LHCN-M2 (cell line): Measurements from ENCODE around the gene FAM83E. TPM values are rescaled to one million over a fixed set of nuclear protein-coding genes. Genes with fewer than 3 reads are reported as not detected.
"Not testable (repeated sequence)": the region's sequence is repeated elsewhere in the genome, so short reads cannot be mapped to it uniquely, and the experiment has no call there.

Source experiments
- DNase-seq: peaks from one replicate; pipeline ENCODE4 v3.0.0-alpha.2; 2012; ENCODE audit warnings: low read depth
- total RNA-seq: library from RNA; depleted of rRNA; stranded (reverse); fragments of >200 nt; gene quantifications from 2 replicates; pipeline ENCODE4 v1.2.3, GENCODE V29; 2014; rRNA removed

Gene FAM83E
- total RNA-seq, 1 experiment from 2014 or later: not detected

DNA sequence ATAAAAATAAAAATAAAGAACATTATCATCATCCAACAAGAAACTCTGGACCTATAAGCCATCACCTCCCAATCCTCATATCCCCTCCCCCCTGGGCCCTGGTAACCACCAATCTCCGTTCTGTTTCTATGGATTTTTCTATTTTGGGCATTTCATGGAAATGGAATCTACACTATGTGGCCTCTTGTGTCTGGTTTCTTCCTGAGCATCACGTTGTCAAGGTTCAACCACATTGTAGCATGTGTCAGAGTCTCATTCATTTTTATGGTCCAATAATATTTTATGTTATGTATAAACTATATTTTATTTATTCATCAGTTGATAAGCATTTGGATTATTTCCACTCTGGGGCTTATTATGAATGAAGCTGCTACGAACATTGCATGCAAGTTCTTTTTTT lies 36.0 kb downstream of the FAM83E start:
- DNase-seq: peak; percentile 10

DNA sequence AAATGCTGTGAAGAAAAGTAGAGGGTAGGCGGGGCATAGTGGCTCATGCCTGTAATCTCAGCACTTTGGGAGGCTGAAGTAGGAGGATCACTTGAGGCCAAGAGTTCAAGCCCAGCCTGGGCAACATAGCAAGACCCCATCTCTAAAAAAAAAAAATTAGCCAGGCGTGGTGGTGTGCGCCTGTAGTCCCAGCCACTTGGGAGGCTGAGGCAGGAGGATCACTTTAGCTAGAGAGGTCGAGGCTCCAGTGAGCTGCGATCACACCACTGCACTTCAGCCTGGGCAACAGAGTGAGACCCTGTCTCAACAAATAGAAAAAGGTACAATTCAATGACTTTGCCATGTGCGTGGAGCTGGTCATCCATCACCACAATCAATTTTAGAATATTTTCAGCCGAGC lies 37.0 kb downstream of the FAM83E start:
- DNase-seq: not testable (repeated sequence)

DNA sequence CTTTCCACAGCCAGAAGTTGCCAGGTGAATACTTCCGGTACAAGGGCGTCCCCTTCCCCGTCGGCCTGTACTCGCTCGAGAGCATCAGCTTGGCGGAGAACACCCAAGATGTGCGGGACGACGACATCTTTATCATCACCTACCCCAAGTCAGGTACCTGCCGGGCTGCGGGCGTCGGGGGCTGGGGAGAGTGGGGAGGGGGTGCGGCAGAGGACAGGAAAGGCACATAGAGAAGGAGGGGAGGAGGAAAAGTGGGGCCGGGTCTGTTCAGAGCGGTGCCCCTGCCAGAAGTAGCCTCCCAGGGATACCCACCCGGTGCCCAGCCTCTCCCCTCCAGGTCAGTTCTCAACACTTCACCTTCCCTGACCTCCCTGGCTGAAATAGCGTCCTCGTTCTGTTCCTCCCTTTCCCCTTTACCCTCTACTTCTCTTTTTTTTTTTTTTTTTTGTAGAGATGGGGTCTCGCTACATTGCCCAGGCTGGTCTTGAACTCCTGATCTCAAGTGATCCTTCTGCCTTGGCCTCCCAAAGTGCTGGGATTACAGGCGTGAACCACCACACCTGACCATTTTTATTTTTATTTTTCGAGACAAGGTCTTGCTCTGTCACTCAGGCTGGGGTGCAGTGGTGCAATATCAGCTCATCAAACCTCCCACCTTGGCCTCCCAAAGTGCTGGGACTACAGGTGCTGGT lies 38.8 kb downstream of the FAM83E start:
- no peak for DNase-seq

DNA sequence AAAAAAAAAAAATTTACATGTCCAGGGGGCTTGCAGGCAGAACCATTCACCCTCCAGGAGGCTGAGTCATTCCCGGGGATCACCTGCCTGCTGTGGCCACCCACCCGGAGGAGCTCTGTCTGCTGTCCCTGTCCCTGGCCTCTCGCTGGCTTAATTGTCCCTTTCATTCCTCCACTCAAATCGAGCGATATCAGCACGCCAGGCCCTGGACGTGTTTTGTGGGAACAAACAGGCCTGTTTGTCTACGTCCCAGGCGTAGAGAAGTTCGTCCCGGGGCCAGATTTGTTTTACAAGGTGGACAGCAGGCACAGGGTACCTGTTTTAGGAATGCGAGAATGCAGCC lies 41.7 kb downstream of the FAM83E start:
- no peak for DNase-seq

DNA sequence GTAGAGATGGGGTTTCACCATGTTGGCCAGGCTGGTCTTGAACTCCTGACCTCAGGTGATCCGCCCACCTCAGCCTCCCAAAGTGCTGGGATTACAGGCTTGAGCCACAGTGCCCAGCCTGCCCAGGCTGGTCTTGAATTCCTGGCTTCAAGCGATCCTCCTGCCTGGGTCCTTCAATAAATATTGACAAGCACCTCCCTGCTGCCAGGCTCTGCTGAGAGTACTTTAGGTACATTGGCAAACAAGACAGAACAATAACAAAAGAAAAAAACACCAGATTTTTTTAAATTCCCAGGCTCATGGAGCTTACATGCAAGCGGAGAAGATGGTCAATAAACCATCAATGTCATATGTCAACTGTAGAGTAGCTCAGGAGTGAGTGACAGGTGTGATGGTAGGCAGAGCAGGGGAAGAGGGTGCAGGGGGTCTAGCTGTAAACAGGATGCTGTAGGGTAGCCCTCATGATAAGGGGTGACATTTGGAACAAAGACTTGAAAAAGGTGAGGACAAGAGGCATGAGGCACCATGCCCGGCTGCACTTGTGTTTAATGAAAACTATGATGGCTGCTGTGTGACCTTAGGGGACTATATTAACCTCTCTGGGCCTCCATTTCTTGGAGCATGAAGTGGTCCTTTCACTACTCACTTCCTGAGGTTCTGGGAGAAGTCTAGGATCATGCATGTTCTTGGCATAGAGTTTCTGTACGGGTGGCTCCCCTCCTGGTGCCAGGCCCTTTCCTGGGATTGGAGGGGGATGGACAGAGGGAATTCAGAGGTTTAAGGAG lies 43.3 kb downstream of the FAM83E start:
- no peak for DNase-seq

DNA sequence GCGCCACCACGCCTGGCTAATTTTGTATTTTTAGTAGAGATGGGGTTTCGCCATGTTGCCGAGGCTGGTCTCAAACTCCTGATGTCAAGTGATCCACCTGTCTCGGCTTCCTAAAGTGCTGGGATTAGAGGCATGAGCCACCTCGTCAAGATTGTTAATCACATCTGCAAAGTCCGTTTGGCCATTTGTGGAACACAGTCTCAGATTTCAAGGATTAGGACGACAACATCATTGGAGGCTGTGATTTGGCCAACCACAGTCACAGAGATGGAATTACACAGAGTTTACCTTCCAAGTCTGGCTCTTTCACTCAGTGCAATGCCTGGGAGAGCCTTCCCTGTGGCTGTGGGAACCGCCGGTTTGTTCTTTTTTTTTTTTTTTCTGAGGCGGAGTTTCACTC lies 45.1 kb downstream of the FAM83E start:
- peak; percentile 26 for DNase-seq

DNA sequence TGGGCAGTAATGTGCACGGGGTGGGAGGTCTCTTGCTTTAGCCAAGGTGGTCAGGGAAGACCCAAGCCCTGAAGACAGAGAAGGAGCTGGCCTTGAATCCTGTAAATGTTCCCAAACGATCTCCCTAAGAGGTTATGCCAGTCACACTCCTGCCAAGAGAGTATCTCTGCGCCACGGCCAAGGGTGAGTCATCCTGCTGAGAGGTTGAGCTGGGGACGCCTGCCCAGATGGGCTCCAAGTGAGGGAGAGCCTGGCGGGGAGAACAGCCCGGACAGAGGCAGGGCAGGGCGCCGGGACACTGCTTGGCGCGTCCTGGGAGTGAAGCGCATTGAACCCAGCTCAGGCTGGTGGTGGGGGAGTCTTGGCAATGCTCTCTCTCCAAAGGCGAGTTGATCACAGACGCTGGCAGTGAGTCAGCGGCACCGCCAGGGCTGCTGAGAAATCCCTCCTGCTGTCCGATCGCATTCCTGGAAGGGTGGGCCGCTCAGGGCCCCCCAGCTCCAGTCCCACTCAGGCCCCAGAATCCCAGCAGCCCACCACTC lies 46.5 kb downstream of the FAM83E start:
- peak; percentile 89 for DNase-seq

DNA sequence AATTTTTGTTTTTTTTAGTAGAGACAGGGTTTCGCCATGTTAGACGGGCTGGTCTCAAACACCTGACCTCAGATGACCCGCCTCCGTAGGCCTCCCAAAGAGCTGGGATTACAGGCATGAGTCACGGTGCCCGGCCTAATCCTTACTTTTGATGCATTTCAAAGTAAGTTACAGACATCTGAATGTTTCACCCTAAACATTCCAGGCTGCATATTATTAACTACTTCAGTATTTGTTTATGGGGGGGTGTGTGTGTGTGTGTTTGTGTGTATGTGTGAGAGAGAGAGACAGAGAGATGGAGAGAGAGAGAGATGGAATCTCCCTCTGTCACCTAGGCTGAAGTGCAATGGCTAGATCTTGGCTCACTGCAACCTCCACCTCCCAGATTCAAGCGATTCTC lies 49.8 kb downstream of the FAM83E start:
- DNase-seq: peak; percentile 53

Other genes starting within 250 kb of the FAM83E start
- gene KDELR1, start 223.5 kb downstream of the FAM83E start, total RNA-seq: 115 and 121 TPM in 2 replicates
- not detected in 2 replicates for gene GRIN2D, start 221.4 kb downstream of the FAM83E start, total RNA-seq
- gene GRWD1, start 169.1 kb downstream of the FAM83E start, total RNA-seq: 66.9 and 70.5 TPM in 2 replicates
- 0.52 and 0.71 TPM in 2 replicates for gene KCNJ14, start 159.5 kb downstream of the FAM83E start, total RNA-seq
- 37.7 and 61.0 TPM in 2 replicates for gene CYTH2, start 145.7 kb downstream of the FAM83E start, total RNA-seq
- gene LMTK3, start 103.2 kb downstream of the FAM83E start, total RNA-seq: 0.06 and 0.13 TPM in 2 replicates
- gene SULT2B1, start 62.9 kb downstream of the FAM83E start, total RNA-seq: not detected in 2 replicates
- gene SPACA4, start 8.3 kb downstream of the FAM83E start, total RNA-seq: not detected in 2 replicates
- gene RPL18, start 4.1 kb upstream of the FAM83E start, total RNA-seq: 1,651 and 2,205 TPM in 2 replicates
- 13.3 and 16.2 TPM in 2 replicates for gene SPHK2, start 4.4 kb upstream of the FAM83E start, total RNA-seq
- 2.9 and 4.8 TPM in 2 replicates for gene DBP, start 22.3 kb upstream of the FAM83E start, total RNA-seq
- 0.83 and 2.4 TPM in 2 replicates for gene CA11, start 31.1 kb upstream of the FAM83E start, total RNA-seq
- gene NTN5, start 57.9 kb upstream of the FAM83E start, total RNA-seq: not detected in 2 replicates
- not detected in 2 replicates for gene FUT2, start 80.9 kb upstream of the FAM83E start, total RNA-seq
- 2.4 and 3.5 TPM in 2 replicates for gene MAMSTR, start 104.6 kb upstream of the FAM83E start, total RNA-seq
- 0.11 and 0.26 TPM in 2 replicates for gene RASIP1, start 125.5 kb upstream of the FAM83E start, total RNA-seq
- gene IZUMO1, start 131.8 kb upstream of the FAM83E start, total RNA-seq: not detected in 2 replicates
- gene FUT1, start 137.6 kb upstream of the FAM83E start, total RNA-seq: not detected in 2 replicates
- gene FGF21, start 140.4 kb upstream of the FAM83E start, total RNA-seq: not detected in 2 replicates
- 23.8 and 26.5 TPM in 2 replicates for gene BCAT2, start 196.0 kb upstream of the FAM83E start, total RNA-seq
- gene HSD17B14, start 221.4 kb upstream of the FAM83E start, total RNA-seq: not detected in 2 replicates